Fibroblast of skin of abdomen (primary cell): ENCODE data around the gene ENKUR. TPM values are rescaled to one million over a fixed set of nuclear protein-coding genes. Genes with fewer than 3 reads are reported as not detected.
A peak's percentile ranks its signal among the peaks of the same experiment; 100 is the strongest.

Experiments used
- DNase-seq: peaks from one replicate; pipeline ENCODE4 v3.0.0-alpha.2; 2013
- polyA plus RNA-seq, 2 experiments: library from polyadenylated mRNA; unstranded; fragments of 120-200 nt; gene quantifications; one replicate each; pipeline ENCODE4 v1.2.1, GENCODE V29; 2013; ENCODE audit not compliant: insufficient read length in 2 of 2

Gene ENKUR, protein sequence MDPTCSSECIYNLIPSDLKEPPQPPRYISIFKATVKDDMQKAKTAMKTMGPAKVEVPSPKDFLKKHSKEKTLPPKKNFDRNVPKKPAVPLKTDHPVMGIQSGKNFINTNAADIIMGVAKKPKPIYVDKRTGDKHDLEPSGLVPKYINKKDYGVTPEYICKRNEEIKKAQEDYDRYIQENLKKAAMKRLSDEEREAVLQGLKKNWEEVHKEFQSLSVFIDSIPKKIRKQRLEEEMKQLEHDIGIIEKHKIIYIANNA
- polyA plus RNA-seq (2013, experiment 1 of 2; ENCODE audit: insufficient read length): not detected
- 0.21 TPM for polyA plus RNA-seq (2013, experiment 2 of 2; ENCODE audit: insufficient read length)

GRCh38 chr10:25015828-25016375 is at the start of gene ENKUR:
Gene ENKUR (minus strand): TSS chr10:25016158. CDS start chr10:25015936, 222 bp downstream.
- peak; percentile 90 for DNase-seq

DNA sequence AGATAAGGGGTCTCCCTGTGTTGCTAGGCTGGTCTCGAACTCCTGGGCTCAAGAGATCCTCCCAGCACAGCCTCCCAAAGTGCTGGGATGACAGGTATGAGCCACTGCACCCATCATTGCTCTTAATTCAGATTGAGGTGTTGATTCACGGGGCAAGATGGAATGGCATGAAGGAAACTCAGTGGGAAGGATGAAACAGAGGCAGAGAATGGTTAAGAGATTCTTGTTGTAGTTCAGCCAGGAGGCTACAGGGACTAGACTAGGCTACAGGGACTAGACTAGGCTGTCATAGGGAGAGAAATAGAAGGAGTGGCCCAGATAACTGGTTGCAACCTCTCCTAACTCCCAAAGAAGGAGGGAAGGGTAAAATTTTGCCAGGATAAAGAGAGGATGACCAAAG is 48.4 kb upstream of the ENKUR start:
- DNase-seq: no peak

DNA sequence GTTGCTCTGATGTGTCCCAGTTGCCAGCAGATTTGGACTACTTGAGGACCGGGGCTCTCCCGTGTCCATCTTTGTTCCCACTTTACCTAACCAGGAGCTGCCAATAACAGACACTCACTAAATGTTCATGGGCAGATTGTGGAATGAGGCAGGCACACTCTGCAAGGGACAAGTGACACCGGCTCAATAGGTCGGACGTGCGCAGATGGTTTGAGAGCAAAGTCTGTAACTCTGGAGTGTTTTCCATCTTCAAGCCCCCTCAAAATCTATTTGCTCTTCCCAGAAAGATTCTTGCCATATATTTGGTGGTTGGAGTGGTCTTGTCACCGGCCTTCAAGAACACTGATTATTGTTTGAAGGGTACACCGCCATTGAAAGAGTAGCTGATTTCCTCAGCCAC is 47.7 kb upstream of the ENKUR start:
- no peak for DNase-seq

- no peak for DNase-seq
Observed at GRCh38 chr10:25063157-25063556, 47.2 kb upstream of the ENKUR start.

DNA sequence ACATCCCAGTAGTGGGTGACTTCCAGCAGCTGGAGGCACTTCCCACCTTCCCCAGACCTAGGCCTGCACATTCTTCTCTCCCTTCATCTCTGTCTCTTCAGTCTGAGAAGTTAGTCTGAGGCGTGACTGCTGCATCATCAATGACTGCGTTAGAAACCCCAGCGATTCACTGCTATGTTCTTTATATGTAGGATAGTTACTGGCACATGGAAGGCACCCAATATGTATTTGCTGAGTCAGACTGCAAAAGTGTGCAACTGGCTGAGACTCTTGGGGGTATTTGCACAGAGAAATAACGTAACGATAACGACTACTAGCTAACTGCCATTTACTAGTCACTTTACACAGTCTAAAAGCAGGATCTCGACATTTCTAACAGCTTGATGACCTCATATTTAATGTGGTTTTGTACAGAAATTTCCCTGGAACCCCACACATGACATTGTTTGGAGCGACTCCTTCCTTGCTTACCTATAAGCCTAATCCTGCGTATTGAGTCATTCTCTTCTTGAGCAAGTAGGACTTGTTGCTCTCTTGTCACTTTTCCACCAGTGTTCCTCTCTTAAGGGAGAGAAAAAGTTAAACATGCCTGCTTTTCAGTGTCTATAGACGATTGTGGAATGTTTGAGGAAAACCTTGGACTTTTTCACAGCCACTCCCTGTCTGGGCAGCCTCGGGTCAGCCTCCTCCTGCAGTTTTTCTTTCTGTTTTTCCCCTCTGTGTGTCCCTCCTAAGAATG is 45.9 kb upstream of the ENKUR start:
- peak; percentile 37 for DNase-seq

- no peak for DNase-seq
Observed at GRCh38 chr10:25061125-25061524, 45.2 kb upstream of the ENKUR start.

GRCh38 chr10:25059990-25060389 is 44.0 kb upstream of the ENKUR start:
- peak; percentile 71 for DNase-seq

GRCh38 chr10:25057886-25058285 is 41.9 kb upstream of the ENKUR start:
- DNase-seq: no peak

DNA sequence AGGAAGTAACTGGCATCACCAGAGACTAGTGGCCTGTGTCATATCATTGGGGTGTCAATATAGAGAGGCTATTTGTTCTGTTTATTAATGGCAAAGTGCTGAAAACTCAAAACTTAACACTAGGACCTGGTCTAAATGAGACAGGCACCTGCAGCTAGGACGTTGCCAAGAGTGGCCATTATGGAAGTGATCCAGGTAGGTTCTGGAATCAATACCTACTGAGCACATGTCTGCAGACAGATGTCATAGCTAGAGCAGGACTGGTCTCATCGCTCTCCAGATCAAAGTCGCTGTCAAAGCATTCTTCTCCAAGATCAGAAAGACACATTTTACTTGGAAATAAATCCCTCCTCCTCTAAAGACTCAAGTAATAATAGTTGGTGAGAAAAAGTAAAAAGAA is 40.8 kb upstream of the ENKUR start:
- no peak for DNase-seq

- DNase-seq: no peak
Observed at GRCh38 chr10:25052012-25052411, 36.1 kb upstream of the ENKUR start.

DNA sequence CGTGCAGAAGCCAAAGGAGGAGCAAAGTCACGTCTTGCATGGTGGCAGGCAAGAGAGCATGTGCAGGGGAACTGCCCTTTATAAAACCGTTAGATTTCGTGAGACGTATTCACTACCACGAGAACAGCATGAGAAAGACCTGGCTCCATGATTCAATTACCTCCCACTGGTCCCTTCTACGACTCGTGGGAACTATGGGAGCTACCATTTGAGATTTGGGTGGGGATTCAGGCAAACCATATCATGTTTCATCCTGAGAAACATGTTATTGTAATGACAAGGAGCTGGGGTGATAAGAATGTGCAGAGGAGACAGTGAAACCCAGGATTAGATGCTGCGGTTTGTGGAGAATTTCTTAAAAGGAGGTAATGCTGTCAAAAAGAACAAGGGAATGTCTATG is 34.4 kb upstream of the ENKUR start:
- no peak for DNase-seq

GRCh38 chr10:25049966-25050365 is 34.0 kb upstream of the ENKUR start:
- DNase-seq: no peak

DNA sequence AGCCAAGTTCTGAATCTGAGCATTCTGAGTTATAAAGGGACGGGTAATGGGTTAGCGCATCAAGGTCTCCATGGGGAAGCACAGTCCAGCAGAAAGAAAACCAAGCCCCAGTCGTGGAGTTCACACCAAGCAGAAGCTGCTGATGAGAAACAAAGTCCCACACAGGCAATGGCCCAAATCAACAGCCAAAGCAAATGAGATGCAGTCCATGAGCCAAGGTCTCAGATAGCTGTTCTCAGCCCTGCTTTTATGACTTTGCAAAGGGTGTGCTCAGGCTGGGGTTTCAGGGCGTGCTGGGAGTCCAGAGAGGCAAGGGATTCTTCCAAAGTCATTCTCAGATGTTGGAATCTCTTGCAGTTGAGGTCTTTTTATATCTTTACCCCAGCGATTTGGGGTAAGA is 32.5 kb upstream of the ENKUR start:
- no peak for DNase-seq

- peak; percentile 75 for DNase-seq
Observed at GRCh38 chr10:25047591-25048301, 31.8 kb upstream of the ENKUR start.

DNA sequence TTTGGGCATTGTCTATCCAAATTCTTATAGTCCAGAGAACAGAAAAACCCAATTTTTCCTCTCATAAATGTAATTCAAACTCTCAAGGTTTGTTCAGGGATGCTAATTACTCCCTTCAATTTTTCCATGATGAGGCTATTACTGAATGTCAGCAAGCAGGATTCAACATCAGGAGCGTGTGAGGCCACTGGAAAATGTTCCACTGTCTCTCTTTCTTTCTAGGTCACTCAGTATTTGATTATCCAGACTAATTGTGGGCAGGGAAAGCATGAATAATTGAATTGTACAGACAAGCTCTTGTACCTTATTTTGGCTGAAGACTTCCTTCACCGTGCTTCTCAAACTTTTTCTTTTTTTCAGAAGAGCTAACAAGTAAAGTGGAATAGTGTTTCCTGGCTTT is 31.1 kb upstream of the ENKUR start:
- no peak for DNase-seq

DNA sequence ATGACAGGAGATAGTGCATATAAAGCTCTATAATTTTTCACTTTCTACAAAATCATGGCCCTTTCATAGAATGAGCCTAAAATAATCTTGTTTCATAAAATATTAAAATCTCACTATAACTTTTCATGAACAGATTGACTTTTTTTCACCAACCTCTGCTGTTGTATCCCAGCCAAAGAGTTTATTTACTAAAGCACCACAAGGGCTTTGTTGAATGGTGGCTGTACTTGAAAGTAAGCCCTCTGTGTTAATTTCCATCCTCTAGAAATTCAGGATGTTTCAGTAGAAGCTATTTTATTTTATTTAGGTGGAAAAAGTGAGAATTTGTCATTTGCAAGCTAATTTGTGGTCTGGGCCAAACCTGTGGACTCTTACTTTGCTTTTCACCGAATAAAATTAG is 30.7 kb upstream of the ENKUR start:
- DNase-seq: no peak

DNA sequence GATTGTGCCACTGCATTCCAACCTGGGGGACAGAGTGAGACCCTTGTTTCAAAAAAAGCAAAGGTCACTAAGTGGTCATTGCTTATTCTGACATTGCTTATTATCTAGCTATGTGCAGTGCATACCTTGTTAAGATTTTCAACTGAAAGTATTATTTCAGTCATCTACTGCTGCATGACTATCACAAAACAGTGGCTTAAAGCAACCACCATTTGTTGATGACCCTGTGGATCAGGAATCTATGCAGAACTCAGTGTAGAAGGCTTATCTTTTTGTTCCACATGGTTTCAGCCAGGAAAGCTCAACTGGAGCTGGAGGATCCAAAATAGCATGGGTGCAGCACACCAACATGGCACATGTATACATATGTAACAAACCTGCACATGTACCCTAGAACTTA is 23.6 kb upstream of the ENKUR start:
- no peak for DNase-seq

- DNase-seq: no peak
Observed at GRCh38 chr10:25038325-25038724, 22.4 kb upstream of the ENKUR start.

GRCh38 chr10:25036381-25036780 is 20.4 kb upstream of the ENKUR start:
- DNase-seq: no peak

- DNase-seq: no peak
Observed at GRCh38 chr10:25029519-25029918, 13.6 kb upstream of the ENKUR start.

DNA sequence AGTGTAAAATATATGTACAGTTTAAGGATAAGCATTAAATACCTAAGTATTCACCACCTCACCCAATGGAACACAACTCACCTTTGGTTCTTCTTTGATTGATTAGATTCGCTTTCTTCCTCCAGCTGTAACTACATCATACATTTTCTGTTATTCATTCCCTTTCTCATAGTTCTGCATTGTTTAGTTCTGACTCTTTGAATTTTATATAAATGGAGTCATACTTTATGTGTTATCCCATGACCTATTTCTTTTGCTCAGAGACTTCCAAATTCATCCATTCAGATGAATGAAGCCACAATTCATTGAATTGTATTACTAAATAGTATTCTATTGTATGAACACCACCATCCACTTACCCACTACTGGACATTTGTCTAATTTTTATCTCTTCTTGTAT is 12.8 kb upstream of the ENKUR start:
- peak; percentile 18 for DNase-seq

- peak; percentile 61 for DNase-seq
Observed at GRCh38 chr10:25026463-25026862, 10.5 kb upstream of the ENKUR start.

- no peak for DNase-seq
Observed at GRCh38 chr10:25024528-25024927, 8.6 kb upstream of the ENKUR start.
